GM12878 (cell line): ENCODE results near the gene ADGRD1.

Experiments used
- TAF1 ChIP-seq: IDR thresholded peaks from 2 replicates; pipeline ENCODE4 v1.6.1; 2011; ENCODE audit warnings: mild to moderate bottlenecking, low read depth, low read length, borderline replicate concordance
- ZBTB11 ChIP-seq: fragments of 450-650 bp; formaldehyde crosslinking; IDR thresholded peaks from 2 replicates; pipeline ENCODE4 v1.5.0; 2022; ENCODE audit warnings: mild to moderate bottlenecking, missing genetic modification characterization

GRCh38 chr12:131112700-131113290, 159.1 kb downstream of the ADGRD1 start:
- TF ChIP-seq TAF1 (no peak), ZBTB11 (CRISPR knock-in tag) (no peak)
